Nucleus accumbens (tissue), 56 donors: ENCODE results near the gene BCL7A.
"Not testable (repeated sequence)": the region's sequence is repeated elsewhere in the genome, so short reads cannot be mapped to it uniquely, and the experiment has no call there.

ENCODE experiments used
- DNase-seq, 56 donors: peaks; one replicate each; lab custom pipeline; 2025; lab: John Stamatoyannopoulos, UW

The BCL7A gene

DNA sequence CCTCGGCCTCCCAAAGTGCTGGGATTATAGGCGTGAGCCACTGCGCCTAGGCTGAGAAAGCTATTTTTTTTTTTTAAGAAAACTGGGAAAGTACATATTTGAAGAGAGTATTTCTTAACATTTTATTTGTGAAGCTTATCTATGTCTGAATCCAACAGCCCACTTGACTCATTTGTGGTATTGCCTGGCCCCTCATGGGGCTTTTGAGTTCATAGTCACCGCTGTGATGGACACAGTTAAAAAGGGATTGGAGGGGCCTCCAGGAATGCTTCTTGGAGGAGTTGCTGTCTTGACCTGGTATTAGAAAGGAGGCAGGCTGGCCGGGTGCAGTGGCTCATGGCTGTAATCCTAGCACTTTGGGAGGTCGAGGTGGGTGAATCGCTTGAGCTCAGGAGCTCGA is 26.5 kb downstream of the BCL7A start:
- DNase-seq = no peak

DNA sequence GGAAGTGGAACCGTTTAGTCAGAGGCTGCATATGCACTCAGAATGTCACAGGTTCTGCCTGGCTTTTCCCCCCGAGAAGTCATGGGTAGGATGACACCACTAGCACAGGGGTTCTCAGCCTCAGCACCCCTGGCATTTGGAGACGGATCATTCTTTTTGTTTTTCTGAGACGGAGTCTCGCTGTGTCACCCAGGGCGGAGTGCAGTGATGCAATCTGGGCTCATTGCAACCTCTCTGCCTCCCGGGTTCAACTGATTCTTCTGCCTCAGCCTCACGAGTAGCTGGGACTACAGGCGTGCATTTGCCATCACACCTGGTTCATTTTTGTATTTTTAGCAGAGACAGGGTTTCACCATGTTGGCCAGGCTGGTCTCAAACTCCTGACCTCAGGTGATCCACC is 28.1 kb downstream of the BCL7A start:
- DNase-seq = no peak

GRCh38 chr12:122050706-122051105 is 29.0 kb downstream of the BCL7A start:
- no peak for DNase-seq

DNA sequence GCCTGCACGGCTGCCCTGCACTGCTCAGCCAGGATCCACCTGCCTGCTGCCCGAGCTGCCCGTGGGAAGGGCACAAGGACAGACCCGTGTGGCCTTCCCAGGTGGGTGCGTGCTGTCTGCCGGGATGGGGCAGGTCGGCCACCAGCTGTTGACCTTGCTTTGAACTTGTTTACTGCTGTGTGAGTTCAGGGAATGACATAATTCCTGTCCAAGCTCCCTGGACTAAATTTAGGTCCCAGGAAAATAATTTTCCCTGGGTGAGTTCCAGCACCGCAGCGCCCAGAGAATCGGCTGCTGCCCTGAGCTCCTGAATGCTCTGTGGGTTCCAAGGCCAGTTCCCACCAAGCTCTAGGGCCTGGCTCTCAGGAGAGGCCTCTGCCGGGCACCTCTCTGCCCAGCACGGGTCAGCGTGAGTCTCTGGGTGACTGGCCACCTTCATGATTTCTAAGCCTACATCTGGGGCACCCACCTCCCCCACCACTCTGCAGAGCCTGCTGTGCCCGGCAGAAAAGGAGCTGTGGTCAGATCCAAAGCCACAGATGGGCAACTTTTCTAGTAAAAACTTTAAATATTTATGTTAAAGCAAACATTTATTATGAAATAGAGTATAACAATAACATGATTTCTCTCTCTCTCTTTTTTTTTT is 29.7 kb downstream of the BCL7A start:
- DNase-seq = no peak

- DNase-seq = no peak
These were observed 30.6 kb downstream of the BCL7A start for GRCh38 chr12:122052285-122052684.

DNA sequence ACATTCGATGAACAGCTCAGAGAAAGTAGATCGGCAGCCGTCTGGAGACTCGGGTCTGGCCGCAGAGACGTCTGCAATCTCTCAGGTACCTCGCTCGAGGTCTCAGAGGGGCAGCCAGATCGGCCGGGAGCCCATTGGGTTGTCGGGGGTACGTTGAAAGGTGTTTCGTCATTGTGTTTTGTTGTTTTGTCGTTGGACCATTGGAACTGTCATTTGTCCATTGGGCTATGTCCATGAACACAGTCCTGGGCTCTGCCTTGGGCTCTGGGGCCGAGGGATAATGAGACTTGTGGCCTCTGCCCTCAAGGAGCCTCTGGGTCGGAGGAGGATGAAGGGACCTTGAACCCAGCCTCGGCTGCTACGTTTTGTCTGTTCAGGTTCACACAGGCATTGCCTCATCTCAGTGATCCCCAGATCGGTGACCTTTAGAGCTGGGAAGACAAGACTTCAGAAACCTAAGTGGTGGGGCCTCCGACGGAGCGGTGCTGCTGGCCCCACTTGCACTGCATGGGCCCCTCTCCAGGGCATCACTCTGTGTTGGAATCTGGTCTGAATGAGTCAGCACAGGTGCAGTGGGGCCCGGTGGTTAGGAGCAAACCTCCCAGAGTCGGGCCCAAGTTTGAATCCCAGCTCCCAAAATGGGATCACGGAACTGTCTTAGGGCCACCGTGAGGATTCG is 33.3 kb downstream of the BCL7A start:
- DNase-seq = no peak

- not testable (repeated sequence) for DNase-seq
These were observed 34.7 kb downstream of the BCL7A start for GRCh38 chr12:122056406-122056805.

DNA sequence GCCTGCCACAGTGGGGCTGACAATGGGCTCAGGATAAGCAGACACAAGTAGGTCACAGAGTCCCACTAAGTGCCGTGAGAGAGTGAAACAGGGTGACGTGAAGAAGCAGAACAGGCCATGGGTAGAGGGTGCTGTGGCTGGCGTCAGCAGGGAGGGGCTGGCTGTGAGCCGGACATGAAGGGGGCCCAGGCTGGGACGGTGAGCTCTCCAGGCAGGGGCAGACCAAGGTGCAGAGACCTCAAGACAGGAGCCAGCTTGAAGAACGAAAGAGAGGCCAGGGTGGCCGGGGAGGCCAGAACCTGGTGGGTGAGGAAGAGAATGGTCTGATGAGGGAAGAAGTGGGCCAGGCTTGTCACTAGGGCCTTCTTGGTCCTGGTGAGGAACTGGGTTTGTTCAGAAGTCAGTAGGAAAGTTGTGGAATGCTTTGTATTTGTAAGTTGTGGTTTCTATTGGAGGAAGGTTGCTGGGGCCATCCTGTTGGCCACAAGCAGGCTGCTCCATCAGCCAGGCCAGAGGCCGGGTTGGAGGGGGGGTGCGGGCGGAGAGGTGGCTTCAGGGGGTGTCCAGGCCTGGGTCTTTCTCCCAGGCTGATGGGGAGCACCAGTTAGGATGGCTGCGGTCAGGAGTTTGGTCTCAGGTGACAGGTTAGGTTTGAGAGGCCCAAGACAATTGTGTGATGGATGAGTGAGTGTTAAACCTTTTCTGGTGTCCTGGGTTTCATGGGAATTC is 35.5 kb downstream of the BCL7A start:
- no peak for DNase-seq

DNA sequence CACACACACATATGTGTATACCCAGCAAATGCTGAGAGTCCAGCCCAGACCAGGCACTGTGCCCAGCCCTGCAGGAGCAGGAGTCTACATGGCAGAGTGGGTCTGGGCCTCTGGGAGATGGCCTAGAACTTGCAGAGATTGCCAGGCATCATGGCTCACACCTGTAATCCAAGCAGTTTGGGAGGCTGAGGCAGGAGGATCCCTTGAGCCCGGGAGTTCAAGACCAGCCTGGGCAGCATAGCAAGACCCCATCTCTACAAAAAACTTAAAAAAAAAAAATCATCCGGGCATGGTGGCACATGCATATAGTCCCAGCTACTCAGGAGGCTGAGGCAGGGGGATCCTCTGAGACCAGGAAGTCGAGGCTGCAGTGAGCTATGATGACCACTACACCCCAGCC is 36.1 kb downstream of the BCL7A start:
- no peak for DNase-seq

- DNase-seq = no peak
These were observed 37.0 kb downstream of the BCL7A start for GRCh38 chr12:122058549-122059149.

GRCh38 chr12:122059203-122059960 is 37.7 kb downstream of the BCL7A start:
- DNase-seq = no peak

GRCh38 chr12:122060081-122060501 is 38.4 kb downstream of the BCL7A start:
- no peak for DNase-seq

- no peak for DNase-seq
These were observed 39.6 kb downstream of the BCL7A start for GRCh38 chr12:122061253-122061652.

DNA sequence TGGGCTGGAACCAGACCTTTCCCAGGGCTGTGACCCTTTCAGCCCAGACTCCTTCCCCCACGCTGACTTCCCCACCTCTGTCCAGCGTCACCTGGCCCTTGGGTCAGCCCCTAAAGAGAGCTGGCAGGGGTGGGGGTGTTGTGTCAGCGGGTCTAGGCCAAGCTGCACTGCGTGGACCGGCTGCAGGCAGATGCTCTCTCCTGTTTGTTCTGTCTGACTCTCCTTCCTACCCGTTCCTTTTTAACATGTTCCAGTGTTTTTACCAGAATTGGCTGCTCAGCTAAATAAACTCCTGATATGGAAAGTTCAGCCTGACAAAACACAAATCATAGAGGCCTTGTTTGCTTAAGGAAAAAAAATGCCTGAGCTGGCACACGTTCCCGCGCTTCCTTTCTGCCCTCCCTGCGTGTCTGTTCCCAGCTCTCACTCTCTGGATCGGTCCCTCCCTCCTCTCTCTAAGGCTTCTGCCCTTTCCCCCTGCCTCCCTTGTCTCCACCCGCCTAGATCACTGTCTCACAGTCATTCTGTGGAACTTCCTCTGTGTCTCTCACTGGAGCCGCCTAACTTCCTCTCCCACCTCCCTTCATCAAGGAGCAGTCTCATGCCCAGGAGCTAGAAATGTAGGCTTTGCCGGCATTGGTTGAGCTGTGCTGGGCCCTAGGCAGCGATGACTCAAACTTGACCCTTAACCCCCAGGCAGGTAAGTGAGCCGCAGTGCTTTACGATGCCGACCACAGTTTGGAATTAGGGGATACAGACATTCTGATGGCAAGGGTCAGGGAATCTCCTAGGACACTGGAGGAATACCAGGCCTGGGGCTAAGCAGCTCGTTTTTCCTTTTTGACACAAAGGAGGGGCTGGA is 41.4 kb downstream of the BCL7A start:
- peak in 7 of 56 donors; percentile 6 to 37 (median 23) for DNase-seq

DNA sequence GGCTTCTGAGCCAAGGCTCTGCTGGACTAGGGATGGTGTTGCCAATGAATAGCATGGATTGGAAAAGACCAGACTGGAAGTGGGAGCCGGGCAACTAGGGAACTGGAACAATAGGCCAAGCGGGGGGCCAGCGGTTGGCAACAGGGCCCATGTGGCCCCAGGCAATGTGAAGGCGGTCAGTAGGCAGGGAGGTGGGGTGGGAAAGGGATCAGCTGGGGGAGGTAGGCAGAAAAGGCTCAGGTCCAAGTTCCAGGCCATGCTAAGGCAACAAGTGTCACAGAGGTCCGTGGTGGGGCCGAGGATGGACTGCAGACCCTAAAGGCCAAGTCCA is 42.0 kb downstream of the BCL7A start:
- DNase-seq = peak in 3 of 56 donors; percentile 36 to 53 (median 48)

DNA sequence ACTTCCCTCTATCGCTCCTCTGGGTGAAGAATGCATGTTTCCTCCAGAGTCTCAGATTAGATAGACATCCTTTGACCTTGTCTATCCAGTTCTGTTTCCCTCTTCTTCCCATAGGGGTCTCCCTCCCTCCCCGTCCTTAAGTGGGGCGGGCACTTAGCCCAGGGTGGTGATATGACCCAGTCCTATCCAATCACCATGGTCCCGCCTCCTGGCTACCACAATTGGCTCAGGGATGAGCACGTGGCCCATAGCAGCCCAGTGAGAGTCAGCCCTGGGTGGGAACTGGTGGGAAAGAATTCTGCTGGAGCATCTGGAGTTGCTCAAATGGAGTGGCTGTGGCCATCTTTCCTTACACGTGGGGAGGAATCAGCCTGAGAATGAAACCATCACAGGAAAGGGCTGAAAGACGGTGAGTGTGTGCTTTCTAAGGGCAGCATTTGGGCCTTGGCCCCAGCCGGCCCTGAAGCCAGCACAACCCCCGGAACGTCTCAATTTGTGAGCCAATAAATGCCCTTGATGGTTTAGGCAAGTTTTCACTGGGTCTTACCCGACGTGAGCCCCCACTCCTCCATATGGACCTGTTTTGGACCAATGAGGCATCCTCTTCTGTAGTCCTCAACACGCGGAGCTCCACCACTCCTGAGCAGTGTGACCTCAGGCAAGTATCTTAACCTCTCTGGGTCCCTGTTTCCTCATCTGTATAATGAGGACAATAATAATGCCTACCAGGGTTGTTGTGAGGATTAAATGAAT is 42.5 kb downstream of the BCL7A start:
- peak in 52 of 56 donors; percentile 16 to 89 (median 74) for DNase-seq

- peak in 23 of 56 donors; percentile 3 to 70 (median 24) for DNase-seq
These were observed 43.3 kb downstream of the BCL7A start for GRCh38 chr12:122064780-122065588.

- no peak for DNase-seq
These were observed 45.9 kb downstream of the BCL7A start for GRCh38 chr12:122067548-122067947.
